HT-29 (cell line): Measurements from ENCODE around the gene VAV3. TPM values are rescaled to one million over a fixed set of nuclear protein-coding genes. Genes with fewer than 3 reads are reported as not detected.
"Not testable (repeated sequence)": the region's sequence is repeated elsewhere in the genome, so short reads cannot be mapped to it uniquely, and the experiment has no call there.

Experiments used
- DNase-seq: peaks from one replicate; pipeline ENCODE4 v3.0.0-alpha.2; 2015; ENCODE audit warnings: low spot score
- total RNA-seq: library from RNA; depleted of rRNA; stranded (reverse); fragments of >200 nt; shearing (Covaris generic); gene quantifications from 2 replicates; pipeline ENCODE4 v1.2.3, GENCODE V29; 2014

VAV3 gene
- total RNA-seq, 1 experiment from 2014 or later: 1.7 TPM

- DNase-seq: no peak
Observed at GRCh38 chr1:107935396-107936064, 29.4 kb downstream of the VAV3 start.

DNA sequence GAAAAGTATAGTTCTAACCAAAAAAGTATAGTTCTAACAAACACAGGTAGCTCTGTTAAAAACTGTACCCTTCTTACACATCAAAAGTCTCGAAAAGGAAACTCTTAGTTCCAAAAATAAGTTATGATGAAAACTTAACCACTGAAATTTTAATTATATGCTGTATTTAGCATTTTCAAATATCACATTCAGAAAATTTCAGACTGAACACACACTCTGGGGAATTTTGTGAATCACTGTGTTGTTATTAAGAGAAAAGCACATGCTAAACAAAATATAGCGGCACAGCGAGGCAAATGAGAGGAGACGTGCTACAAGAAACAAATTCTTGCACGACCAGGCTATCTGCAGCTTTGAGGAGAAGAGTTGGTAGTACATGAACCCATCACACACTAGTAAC lies 30.4 kb downstream of the VAV3 start:
- no peak for DNase-seq

DNA sequence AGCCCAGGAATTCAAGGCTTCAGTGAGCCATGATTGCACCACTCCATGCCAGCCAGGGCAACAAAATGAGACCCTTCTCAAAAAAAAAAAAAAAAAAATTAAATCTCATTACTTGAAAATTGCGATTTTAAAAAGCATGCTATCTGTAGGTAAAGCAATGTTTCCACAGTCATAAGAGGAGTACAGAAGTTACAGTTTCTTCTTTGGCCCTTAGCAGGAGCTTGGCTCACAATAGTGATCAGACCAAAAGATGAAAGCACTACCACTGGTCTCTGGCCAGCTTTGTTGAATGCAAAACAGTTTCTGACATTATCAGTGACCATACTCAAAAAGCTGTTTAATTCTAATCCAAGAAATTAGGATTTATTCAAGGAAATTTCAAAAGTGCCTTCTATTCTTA lies 31.2 kb downstream of the VAV3 start:
- DNase-seq: no peak

DNA sequence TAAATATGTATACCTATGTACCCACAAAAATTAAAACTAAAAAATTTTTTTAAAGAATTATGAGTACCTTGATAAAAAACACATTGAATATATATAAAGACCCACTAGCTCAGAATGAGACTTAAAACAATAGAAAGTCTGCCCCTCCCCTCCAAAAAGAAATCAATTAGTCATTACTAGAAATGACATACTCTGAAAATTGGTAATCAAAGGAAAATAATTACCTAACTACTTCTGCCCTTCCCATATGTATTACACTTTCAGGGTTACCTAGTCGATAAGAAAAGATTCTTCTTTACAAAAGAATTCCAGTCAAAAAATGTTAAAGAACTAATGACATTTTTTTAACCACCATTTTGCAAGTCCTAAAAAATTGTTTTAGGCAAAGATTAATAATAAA lies 34.7 kb downstream of the VAV3 start:
- no peak for DNase-seq

GRCh38 chr1:107927820-107928219 lies 37.2 kb downstream of the VAV3 start:
- DNase-seq: no peak

GRCh38 chr1:107926436-107927080 lies 38.4 kb downstream of the VAV3 start:
- no peak for DNase-seq

DNA sequence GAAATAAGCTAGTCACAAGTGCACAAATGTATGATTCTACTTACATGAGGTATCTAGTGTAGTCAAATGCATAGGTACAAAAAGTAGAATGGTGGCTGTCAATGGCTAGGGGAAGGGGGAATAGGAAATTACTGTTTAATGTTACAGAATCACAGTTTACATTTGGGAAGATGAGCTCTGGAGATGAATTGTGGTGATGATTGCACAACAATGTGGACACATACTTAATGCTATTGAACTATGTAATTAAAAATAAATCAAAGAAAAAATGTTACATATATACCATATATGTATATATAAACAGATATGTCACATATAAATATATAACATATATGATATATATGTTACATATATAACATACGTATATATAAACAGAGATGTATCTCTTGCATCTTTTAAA lies 39.4 kb downstream of the VAV3 start:
- no peak for DNase-seq

DNA sequence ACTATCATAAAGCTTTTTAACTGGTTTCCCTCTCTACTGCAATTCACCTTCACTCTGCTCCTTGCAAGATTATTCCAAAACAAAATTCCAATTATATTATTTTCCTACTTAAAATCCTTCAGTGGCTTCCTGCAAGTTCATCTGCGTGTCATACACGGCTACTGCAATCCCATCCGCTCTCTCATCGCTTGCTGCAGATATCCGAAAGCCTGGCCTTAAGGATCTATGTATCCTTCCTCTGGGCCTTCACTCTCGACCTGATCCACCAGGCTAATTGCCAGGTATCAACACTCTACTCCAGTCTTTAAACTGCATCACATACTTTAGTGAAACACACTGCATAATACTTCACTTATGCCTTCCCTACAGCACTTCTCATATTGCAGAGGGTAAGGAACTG lies 44.0 kb downstream of the VAV3 start:
- no peak for DNase-seq

DNA sequence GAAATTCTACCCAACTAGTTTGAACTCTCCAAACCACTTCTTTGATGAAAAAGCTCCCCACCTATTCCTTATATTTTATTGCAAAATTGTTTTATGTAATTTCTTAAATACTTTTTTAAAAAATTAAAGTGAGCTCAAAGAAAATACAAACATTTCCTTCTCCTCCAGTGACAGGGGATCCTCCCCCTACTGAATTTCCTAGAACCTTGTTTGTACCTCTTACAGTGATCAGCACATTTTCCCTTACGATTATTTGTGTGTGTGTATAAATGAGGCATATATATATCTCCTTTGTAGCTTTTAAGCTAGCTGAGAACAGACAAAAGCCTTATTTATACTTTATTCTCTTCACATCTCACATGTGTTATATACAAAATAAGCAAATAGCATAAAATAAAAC lies 44.4 kb downstream of the VAV3 start:
- DNase-seq: no peak

DNA sequence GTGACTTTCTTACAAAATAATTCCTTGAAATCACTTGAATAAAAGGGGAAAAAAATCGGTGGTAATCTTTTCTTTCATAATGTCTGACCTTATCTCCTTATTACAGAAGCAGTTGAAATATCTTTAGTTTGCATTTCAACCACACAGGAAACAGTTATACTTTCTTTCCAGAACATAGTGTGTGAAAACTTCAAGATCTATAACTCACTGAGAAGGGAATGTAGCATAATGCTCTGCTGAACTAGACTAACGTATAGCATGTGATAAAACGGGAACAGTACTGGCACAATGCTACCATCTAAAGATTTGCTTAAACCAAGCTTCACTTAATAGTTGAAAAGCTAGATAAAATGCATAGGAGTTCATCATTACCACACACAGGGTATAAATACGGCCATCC lies 45.0 kb downstream of the VAV3 start:
- no peak for DNase-seq

DNA sequence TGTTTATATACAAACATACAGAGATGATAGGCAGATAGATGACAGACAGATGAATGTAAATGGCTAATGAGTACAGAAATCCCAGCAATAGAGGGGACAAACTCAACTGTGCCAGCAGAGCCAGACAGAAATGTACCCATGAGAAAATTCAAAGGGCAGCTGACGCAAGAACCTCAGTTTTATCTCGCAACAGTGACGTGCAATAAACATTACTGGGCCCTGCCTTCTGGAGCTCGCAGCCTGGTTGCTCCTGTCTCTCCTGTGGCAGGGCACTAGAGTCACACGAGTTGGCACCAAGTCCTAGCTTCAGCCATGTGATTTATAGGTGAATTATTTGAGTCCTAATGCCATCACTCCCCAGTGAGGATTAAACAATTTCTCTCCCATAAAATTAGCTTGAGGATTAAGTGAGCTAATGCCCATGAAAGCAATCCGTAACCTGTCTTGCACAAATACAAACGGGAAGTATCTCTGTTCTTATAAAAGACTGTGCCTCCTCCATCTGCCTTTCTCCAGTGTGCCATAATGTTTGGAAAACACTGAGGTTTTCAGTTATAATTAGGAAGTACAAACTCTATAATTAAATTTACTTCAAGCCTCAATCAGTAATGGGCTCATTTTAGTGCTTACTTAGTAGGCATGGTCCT lies 50.7 kb downstream of the VAV3 start:
- DNase-seq: no peak

- no peak for DNase-seq
Observed at GRCh38 chr1:107912656-107913055, 52.3 kb downstream of the VAV3 start.

GRCh38 chr1:107900090-107900945 lies 64.7 kb downstream of the VAV3 start:
- DNase-seq: no peak

DNA sequence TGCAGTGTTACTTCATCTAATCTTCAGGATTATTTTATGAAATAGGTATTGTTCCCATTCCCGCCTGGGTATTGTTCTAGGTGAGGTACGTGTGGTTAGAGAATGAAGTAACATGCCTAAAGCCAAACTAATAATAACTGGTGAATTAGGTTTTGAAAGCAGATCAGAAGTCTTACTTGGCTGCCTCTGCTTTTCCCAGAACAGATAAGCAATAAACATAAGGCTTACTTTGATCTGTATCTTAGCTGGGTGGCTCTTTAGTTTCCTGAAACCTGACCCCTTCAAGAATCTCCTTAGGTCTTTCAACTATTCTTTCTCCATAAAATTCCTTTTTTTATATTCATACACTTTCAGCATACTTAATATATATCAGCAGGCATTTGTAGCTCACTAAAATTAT lies 65.3 kb downstream of the VAV3 start:
- DNase-seq: no peak

GRCh38 chr1:107897438-107898345 lies 67.3 kb downstream of the VAV3 start:
- no peak for DNase-seq

DNA sequence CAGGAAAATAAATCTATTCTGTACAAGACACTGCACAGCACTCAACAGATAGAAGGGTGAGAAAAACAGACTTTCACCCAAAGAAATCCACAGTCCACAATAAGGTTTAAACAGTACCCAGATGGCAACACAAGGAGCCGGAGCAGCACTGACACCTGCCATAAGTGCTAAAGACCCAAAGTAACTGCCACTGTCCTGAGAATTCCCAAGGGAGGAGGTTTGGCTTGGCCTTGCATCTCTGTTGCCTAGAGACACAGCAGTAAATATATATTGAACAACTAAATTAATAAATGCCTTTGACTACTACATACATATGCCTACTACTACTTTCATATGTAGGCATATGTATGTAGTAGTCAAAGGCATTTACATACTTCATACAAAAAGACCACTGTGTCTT lies 68.0 kb downstream of the VAV3 start:
- no peak for DNase-seq

DNA sequence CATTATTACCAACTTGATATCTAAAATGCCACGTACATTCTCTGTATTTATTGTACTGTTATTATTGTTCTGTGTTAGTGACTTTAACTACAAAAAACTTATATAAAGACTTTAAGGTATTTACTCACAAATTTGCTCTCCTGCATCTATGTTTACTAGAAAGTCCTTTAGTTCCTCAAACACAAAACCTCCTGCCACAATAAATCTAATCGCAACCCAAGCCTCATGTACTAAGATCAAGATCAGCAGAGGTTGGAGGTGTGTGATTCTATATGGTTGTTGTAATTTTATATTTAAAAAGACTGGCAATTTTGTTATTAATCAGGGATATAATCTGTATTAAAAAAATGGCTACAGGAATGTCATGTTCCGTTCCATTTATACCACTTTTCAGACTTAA lies 68.6 kb downstream of the VAV3 start:
- DNase-seq: no peak

DNA sequence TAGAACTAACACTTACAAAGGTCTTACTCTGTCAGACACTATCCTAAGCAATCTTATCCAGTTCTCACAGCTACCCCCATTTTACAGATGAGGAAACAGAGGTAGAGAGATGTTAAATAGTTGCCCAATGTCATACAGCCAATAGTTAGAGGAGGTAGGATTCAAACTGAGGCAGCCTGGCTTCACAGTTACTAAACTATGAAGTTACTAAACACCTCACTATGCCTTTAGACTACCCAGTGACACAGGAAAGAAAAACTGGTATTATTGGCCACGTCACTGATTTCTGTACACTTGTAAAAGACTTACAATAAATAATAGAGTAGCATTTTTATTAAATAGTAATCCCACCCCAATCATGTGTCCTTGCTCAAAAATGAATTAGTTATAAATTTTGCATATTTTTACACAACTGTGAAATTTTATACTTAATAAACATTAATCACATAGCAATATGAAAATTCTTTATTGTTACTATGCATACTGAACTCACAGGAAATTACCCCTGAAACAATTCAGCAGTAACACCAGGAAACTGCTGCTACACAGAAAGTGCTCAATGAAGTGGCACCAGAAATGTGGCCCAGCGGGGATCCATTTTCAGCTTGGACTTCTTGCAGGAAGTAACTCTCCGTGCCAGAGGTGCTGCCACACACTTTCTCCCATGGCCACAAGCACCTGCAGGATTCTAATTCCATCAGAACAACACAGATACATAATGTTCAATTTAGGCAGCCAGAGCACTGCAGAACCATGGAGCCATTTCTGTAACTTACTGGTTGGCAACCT lies 69.4 kb downstream of the VAV3 start:
- DNase-seq: no peak

DNA sequence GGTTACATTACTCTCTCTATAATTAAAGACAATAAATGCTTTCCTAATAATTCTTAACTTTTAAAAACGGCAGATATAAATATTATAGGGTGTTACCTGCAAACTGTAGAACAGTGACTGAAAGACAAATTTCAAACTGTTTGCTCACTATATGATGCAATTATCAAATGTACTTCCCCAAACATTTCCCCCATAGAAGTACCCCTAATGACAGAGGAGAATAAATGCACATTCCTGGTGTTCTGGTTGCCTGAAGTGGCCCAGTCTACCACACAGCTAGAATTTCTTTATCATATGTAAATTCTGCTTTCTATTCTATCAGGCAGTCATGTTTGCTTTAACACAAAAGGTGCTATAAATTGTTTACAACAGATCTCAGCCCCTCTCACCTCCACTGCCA lies 70.4 kb downstream of the VAV3 start:
- DNase-seq: no peak

GRCh38 chr1:107893350-107893749 lies 71.6 kb downstream of the VAV3 start:
- not testable (repeated sequence) for DNase-seq
